ENCODE measurements around the gene GAPT. TPM values are rescaled to one million over a fixed set of nuclear protein-coding genes. Genes with fewer than 3 reads are reported as not detected.

GAPT gene
- total RNA-seq, 4 donors from 2014 or later, result 0.60 TPM; not detected in 3

- TF ChIP-seq POLR2A (IDR thresholded peaks at IDR 0.05), result no peak
- TF ChIP-seq CTCF (IDR thresholded peaks at IDR 0.05 in 4 of 5, conservative IDR thresholded peaks at IDR 0.05 in 1 of 5), result no peak
- in situ Hi-C loops (cut with MboI; ENCODE audit: low sequenced_read_pairs in 4 of 4), result loop anchor here in 2 of 4 donors (25.0 kb wide), 1 partner anchor 337 kb away; no protein-coding TSS in a partner anchor
- H3K4me3 ChIP-seq, result no peak overlapping the region
- DNase-seq (no peak), ATAC-seq (no peak)
- intact Hi-C loops (cut with DNase I; ENCODE audit: low total_unique reads), result no loop called here
- no peak overlapping the region for H3K27ac ChIP-seq
- no peaks in the 10 kb centered on the region for H3K9me3 ChIP-seq
- no peaks in the 10 kb centered on the region for H3K36me3 ChIP-seq
- H3K4me1 ChIP-seq, result no peaks in the 10 kb centered on the region
- H3K27me3 ChIP-seq, result no peaks in the 10 kb centered on the region
Observed at GRCh38 chr5:58499941-58500340, 8.7 kb downstream of the GAPT start.

- Histone ChIP-seq H3K4me1 (no peaks in the 10 kb centered on the region), H3K36me3 (no peaks in the 10 kb centered on the region), H3K27ac (no peak overlapping the region), H3K9me3 (no peaks in the 10 kb centered on the region), H3K27me3 (no peaks in the 10 kb centered on the region), H3K4me3 (no peak overlapping the region)
- in situ Hi-C loops (cut with MboI; ENCODE audit: low sequenced_read_pairs in 4 of 4), result loop anchor here in 2 of 4 donors (25.0 kb wide), 1 partner anchor 335 kb away; no protein-coding TSS in a partner anchor
- ATAC-seq, result no peak
- TF ChIP-seq POLR2A (IDR thresholded peaks at IDR 0.05), result no peak
- TF ChIP-seq CTCF (IDR thresholded peaks at IDR 0.05 in 4 of 5, conservative IDR thresholded peaks at IDR 0.05 in 1 of 5), result no peak
- intact Hi-C loops (cut with DNase I; ENCODE audit: low total_unique reads), result no loop called here
- DNase-seq, result no peak
Observed at GRCh38 chr5:58501778-58502417, 10.7 kb downstream of the GAPT start.

- H3K27ac ChIP-seq, result no peak overlapping the region
- H3K36me3 ChIP-seq, result no peaks in the 10 kb centered on the region
- no peak for TF ChIP-seq CTCF (IDR thresholded peaks at IDR 0.05 in 4 of 5, conservative IDR thresholded peaks at IDR 0.05 in 1 of 5)
- no peak for TF ChIP-seq POLR2A (IDR thresholded peaks at IDR 0.05)
- H3K4me1 ChIP-seq, result no peaks in the 10 kb centered on the region
- no peak overlapping the region for H3K4me3 ChIP-seq
- H3K27me3 ChIP-seq, result no peaks in the 10 kb centered on the region
- in situ Hi-C loops (cut with MboI; ENCODE audit: low sequenced_read_pairs in 4 of 4), result loop anchor here in 2 of 4 donors (25.0 kb wide), 1 partner anchor 334 kb away; no protein-coding TSS in a partner anchor
- no peaks in the 10 kb centered on the region for H3K9me3 ChIP-seq
- ATAC-seq, result no peak
- intact Hi-C loops (cut with DNase I; ENCODE audit: low total_unique reads), result no loop called here
- DNase-seq, result no peak
Observed at GRCh38 chr5:58503390-58504046, 12.3 kb downstream of the GAPT start.

- Histone ChIP-seq H3K4me1 (no peaks in the 10 kb centered on the region), H3K9me3 (no peaks in the 10 kb centered on the region), H3K4me3 (no peak overlapping the region), H3K36me3 (no peaks in the 10 kb centered on the region), H3K27ac (no peak overlapping the region), H3K27me3 (no peaks in the 10 kb centered on the region)
- DNase-seq (no peak), ATAC-seq (no peak)
- no peak for TF ChIP-seq POLR2A (IDR thresholded peaks at IDR 0.05)
- no peak for TF ChIP-seq CTCF (IDR thresholded peaks at IDR 0.05 in 4 of 5, conservative IDR thresholded peaks at IDR 0.05 in 1 of 5)
- intact Hi-C loops (cut with DNase I; ENCODE audit: low total_unique reads), result no loop called here
- in situ Hi-C loops (cut with MboI; ENCODE audit: low sequenced_read_pairs in 4 of 4), result loop anchor here in 2 of 4 donors (25.0 kb wide), 1 partner anchor 333 kb away; no protein-coding TSS in a partner anchor
Observed at GRCh38 chr5:58504766-58505165, 13.5 kb downstream of the GAPT start.
